Ecto neural progenitor cell (in vitro differentiated cells): ENCODE measurements around the gene ADD1.

Experiments
- DNase-seq: peaks from one replicate; pipeline ENCODE4 v3.0.0-alpha.2; 2018; ENCODE audit warnings: low spot score

The ADD1 gene

DNA sequence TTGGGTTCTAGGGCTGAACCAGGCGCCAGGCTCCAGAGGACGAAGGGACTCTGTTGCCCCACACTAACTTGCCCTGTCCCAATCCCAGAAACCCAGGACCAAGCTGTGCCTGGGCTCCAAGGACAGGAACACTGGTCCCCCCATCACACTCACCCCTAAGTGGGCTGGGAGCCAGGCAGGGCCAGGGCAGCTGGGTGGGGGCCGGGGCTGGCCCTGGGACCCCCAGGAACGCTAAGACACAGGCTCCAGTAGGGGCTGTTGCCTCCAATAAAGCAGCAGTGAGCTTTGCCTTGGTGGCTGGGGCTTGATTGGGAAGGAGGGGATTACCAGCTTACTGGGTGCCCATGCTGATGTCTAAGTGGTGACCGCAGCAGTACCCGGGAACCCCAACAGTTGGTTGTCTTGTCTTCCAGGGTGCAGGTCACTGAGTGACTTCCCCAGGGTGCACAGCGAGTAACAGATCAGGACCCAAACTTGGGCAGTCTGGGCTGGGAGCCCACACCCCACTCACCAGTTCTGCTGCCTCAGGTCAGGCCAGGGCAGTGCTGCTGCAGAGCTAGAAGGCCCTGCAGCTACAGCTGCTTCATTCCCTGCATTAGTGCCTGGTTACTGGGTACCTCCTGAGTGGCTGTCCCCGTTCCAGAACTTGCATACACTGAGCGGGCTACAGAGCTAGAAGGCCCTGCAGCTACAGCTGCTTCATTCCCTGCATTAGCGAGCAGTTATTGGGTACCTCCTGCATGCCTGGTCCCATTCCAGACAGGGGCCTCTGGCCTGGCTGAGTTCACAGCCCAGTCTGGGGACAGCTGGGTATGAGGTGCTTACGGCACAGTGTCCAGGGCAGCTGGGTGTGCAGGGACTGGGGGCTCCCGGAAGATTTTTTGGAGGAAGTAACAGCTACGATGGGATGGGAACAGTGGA, 9.4 kb upstream of the ADD1 start:
- no peak for DNase-seq

DNA sequence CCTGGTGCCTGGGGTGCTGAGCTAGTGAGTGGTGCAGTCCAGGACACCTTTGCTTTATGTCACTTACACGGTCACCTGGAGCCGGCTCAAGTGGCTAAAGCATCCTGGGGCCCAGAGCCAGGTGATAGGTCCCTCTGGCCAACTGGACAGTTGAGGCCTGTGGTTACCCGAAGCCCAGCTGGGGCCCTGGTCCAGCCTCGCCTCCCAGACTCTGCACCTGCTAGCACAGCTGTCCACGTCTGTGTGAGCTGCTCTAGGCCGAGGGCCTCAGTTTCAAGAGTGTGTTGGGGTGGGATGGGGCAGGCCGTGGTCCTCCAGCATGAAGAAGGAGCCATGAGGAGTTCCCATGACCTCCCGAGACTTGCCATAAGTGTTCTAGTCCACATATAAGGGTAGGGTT, 7.7 kb upstream of the ADD1 start:
- no peak for DNase-seq

DNA sequence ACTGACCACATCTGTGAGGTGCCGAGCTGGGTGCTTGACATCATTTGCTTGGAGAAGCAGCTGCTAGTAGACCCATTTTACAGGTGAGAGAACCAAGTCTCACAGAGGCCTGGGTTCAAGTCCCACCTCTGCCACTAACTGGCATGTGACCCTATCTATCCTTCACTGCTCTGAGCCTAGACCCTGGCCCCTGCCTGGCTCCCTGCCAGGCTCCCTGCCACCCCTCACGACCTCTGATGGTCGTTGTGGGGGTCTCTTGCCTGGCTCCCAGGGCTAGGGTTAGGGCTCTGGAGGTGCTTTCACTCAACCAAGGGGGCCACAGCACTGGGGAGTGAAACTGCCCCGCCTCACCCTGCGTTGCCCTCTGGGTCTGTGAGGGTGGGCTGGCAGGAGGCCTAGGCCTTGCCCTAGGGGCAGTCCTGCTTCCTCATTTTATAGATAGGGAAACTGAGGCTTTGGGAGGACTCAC, 7.2 kb upstream of the ADD1 start:
- DNase-seq, result no peak

DNA sequence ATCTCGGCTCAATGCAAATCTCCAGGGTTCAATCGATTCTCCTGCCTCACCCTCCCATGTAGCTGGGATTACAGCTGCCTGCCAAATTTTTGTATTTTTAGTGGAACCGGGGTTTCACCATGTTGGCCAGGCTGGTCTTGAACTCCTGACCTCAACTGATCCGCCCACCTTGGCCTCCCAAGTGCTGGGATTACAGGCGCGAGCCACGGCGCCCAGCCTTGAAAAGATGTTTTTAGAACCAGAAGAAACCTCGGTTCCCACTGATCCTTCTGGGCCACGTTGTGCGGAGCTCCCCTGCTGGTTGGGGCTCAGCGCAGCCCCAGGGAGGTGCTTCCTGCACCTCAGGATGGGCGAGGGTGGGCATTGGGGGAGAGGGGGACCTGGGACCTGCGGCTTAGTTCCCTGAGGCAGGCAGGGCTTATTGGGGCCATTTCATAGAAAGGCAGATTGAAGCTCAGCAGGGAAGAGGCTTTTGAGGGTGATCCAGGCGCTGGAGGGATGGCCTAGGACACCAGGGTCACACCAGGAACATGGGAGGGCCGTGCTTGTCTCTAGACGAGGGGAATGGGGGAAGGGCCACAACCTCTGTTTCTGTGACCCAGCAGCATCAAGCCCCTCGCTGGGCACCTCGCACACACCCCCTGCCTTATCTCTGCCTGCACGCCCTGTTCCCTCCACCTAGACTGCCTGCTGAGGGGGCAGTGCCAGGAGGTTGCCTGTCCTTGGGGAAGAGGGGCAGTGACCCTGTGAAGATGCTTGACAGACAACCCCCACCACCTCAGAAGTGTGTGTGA, 6.3 kb upstream of the ADD1 start:
- peak; percentile 45 for DNase-seq

DNA sequence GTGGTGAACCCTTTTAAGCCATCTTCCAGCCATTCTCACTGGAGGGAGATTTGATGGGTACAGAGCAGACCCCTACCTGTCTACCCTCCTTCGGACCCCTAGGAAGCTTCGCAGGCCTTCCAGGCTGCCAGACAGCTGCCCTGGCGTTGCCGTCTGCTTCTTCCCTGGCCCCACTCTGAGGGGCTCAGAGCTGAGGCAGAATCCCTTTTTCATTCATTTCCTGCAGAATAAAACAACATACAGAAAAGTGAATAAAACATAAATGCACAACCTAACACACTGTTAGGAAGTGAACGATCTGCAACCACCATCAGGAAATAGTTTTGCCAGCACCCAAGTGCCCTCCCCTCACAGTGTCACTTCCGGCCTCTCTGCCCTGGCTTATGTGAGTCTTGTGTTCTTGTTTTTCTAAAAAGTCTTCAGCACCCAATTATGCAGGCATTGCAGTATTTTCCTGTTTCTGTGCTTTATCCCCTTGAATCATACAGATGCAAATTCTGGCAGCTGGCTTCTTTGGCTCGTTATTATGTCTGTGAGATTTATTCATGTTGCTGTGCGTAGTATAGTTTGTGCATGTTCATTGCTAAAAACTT, 5.6 kb upstream of the ADD1 start:
- no peak for DNase-seq

DNA sequence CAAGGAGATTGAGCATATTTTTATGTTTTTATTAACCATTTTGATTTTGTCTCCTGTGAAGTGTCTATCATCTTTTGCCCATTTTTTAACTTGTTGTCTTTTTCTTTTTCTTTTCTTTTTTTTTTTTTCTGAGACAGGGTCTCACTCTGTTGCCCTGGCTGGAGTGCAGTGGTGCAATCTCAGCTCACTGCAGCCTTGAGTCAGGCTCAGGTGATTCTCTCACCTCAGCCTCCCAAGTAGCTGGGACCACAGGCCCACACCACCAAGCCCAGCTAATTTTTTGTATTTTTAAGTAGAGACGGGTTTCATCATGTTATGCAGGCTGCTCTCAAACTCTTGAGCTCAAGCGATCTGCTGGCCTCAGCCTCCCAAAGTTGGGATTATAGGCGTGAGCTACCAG, 4.6 kb upstream of the ADD1 start:
- no peak for DNase-seq

DNA sequence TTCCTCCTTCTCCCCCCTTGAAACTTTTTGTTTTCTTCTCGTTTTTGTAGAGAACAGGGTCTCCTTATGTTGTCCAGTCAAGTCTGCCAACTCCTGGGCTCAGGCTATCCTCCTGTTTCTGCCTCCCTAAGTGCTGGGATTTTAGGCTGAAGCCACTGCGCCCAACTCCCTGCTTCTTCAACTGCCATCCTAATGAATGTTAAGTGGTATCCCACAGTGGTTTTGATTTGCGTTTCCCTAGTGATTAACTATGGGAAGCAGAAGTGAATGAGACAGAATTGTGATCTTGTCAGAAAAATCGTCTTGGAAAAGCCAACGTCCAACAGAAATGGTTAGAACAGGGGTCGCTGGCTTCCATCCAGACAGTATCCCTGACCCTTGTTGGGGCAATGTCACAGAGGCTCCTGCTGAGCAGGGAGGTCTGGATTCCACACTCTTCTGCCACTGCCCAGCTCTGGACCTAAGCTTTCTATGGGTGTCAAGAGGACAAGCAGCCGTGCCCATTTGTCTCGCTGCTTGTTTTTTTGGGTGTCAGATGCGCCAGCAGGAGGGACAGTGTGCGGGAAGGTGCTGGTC, 869 bp upstream of the ADD1 start:
- DNase-seq, result no peak

DNA sequence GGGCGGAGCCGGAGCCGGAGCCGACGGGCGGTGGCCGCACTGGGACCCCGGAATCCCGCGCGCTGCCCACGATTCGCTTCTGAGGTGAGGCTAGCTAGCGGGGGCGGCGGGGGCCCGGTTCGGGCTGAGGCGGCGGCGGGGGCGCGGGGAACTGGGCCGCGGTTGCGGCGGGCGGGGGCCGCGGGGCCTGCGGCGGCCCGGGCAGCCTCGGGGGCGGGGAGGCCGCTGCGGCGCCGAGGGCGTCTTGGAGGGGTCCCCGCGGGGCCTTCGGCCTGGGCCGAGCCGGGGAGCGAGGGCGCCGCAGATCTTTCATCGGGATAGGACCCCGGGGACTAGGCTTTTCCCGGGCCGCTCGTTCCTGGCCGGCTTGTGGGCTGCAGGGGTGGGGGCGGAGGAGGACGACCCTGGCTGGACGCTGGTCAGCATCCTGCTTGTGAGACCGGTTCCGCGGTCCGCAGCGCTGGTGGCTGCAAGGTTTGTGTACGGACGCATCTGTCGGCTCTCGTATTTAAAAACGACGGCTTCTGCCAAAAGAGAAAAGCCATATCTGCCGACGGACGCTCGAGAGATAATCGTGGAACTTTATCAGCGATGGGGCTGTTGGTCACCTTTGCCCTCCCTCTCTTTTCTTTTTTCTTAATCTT, 419 bp downstream of the ADD1 start:
- DNase-seq, result peak; percentile 75

DNA sequence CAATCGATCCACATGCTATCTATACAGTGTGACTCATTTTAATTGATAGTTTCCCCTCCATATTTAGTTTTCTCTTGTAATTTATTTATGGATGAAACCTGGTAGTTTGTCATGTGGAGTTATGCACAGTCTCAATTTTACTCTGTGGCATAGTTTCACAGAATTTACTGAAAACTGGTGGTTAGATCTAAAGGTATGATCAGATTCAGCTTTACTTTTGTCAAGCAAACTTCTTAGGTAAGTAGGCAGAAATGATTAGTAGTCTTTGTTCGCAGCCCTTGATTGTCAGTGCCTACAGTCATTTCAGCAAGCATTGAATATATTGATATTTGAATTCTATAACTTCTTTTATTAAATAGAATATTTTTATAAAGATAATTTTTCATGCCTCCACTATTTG, 2.5 kb downstream of the ADD1 start:
- DNase-seq, result no peak

DNA sequence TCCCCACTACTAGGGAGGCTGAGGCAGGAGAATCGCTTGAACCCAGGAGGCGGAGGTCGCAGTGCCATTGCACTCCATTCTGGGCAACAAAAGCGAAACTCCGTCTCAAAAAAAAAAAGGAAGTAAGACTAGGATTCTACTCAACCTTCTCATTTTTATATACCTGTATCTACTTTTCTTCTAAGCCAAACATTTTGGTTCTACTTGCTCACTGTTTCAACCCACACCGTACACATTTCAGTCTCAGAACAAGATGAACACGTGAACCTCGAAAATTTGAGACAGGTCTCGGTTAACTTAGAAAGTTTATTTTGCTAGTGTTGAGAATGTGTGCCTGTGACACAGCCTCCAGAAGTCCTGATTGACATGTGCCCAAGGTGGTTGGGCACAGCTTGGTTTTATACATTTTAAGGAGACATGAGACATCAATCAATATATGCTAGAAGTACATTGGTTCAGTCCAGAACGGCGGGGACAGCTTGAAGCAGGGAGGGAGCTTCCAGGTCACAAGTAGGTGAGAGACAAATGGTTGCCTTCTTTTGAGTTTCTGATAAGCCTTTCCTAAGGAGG, 3.7 kb downstream of the ADD1 start:
- no peak for DNase-seq

DNA sequence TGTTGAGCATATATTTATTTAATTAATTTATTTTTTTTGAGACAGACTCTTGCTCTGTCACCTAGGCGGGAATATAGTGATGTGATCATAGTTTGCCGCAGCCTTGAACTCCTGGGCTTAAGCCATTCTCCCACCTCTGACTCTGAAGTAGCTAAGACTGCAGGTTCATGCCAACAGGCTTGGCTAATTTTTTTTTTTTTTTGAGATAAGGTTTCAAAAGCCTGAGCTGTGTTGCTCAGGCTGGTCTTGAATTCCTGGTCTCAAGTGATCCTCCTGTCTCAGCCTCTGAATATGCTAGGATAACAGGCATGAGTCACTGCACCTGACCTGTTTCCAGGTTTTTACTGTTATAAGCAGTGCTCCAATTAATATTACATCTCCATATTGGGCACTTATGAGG, 4.8 kb downstream of the ADD1 start:
- no peak for DNase-seq

DNA sequence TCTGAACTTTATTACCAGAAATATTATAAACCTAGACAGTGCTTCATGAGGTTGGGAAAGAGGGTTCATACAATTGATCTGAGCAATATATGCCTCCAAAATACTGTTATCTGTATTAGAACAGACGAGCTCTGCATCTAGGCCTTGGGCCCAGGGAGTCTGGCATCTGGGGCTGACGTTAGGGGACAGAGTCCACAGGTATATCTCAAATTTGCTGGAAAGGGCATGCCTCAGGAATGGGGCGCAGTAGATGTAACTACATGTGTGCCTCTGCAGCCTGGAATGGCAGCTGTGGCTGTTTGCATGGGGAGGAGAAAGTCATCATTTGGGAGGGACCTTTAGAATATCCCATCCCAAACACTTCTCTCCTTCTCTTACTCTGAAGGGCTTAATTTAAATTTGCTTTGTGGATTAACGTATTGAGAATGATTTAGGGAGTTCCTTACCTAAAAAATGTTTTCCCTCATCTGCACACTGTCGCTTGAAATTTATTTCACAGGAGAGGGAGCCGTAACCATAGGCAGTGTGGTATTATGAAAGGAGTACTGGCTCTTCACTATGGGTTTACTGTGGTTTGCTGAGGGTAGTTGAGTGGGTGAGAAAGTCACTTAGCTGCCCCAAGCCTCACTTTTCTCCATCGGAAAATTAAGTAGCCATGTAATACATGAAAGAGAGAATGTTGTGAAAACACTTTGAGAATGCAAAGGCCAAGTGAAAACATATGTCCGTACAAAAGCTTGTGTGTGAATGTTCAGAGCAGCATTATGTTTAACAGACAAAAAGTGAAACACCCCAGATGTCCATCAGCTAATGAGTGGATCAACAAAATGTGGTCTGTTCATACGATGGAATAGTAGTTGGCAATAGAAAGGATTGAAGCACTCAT, 5.9 kb downstream of the ADD1 start:
- no peak for DNase-seq

DNA sequence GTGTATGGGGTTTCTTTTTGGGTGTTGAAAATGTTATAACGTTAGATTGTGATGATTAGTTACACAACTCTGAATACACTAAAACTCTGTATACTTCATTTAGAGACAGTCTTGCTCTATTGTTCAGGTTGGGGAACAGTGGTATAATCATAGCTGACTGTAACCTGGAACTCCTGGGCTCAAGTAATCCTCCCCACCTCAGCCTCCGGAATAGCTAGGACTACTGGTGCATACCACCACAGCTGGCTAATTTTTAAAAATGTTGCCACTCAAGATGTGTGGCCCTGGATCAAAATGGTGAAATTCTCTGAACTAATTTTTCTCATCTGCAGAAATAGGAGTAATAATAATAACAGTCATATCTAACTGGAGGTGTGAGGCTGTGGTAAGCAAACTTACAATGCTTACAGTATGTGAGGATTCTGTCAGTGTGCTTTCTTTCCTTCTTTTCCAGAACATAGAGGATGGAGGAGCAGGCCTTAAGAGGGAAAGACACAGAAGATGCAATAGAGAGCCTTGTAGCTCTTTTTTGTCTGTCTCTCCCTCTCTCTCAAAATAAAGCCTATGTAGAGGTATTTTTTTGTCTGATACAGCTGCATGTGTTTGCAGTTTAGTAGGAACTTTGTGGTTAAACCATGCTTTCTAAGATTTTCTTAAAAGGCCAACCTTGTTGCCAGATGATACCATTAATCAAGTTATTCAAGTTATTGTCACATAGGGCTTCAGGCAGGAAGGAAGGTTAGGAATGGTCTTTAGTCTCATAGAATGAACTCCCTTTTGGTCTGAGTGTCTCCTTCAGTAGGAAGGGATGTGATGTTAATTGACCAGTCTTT, 7.5 kb downstream of the ADD1 start:
- no peak for DNase-seq

DNA sequence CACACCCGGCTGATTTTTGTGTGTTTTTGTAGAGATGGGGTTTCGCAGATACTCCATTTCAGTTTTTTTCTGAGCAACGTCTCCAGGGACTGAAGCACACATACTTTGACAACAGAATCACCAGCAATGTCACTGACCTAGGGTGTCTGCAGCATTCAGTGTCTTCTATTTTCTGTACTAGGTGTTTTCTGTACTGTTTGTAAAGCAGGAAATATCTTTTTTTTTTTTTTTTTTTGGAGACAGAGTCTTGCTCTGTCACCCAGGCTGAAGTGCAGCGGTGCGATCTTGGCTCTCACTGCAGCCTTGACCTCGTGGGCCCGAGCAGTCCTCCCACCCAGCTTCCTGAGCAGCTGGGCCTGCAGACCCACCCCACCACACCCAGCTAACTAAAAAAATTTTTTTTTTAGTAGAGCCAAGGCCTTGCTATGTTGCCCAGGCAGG, 8.9 kb downstream of the ADD1 start:
- no peak for DNase-seq

DNA sequence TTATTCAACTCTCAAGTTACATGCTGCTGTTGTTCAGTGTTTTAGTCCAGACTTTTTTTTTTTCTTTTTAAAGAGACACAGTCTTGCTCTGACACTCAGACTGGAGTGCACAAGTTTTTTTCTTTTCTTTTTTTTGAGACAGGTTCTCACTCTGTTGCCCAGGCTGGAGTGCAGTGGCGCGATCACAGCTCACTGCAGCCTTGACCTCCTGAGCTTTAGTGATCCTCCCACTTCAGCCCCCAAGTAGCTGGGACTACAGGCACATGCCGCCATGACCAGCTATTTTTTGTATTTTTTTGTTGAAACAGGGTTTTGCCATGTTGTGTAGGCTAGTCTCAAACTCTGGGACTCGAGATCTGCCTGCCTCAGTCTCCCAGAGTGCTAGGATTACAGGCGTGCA, 11.9 kb downstream of the ADD1 start:
- DNase-seq, result no peak

DNA sequence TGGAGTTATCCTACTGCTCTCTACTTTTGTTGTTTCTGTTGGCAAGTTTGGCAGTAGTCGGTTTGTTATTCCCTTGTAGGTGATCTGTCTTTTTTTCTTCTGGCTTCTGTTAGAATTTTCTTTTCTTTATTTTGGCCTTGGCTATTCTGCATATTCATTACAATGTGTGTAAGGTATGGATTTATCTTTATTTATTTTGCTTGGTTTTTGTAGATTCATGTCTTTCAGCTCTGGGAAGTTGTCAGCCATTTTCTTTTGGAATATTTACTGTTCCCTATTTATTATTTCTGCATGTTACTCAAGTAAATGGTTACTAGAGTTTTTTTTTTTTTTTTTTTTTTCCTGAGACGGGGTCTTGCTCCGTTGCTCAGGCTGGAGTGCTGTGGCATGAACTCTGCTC, 12.6 kb downstream of the ADD1 start:
- DNase-seq, result no peak

DNA sequence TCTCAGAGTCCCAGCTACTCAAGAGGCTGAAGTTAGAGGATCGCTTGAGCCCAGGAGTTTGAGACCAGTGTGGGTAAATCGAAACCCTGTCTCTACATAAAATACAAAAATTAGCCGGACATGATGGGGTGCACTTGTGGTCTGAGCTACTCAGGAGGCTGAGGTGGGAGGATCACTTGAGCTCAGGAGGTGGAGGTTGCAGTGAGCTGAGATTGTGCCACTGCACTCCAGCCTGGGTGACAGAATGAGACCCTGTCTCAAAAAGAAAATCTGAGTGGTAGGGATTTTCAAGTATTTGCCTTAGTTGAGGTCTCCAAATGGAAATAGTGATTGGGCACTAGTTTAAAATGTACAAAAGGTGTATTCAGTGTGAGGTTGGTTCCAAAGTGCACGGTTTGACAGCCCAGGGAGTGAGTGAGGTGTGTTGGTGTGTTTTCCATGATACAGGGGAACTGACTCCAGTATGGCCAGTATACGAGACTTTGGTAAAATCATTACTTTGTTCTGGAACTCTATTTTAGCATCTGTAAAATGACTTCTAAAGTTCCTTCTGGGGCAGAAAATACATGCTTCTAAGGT, 13.8 kb downstream of the ADD1 start:
- DNase-seq, result no peak

DNA sequence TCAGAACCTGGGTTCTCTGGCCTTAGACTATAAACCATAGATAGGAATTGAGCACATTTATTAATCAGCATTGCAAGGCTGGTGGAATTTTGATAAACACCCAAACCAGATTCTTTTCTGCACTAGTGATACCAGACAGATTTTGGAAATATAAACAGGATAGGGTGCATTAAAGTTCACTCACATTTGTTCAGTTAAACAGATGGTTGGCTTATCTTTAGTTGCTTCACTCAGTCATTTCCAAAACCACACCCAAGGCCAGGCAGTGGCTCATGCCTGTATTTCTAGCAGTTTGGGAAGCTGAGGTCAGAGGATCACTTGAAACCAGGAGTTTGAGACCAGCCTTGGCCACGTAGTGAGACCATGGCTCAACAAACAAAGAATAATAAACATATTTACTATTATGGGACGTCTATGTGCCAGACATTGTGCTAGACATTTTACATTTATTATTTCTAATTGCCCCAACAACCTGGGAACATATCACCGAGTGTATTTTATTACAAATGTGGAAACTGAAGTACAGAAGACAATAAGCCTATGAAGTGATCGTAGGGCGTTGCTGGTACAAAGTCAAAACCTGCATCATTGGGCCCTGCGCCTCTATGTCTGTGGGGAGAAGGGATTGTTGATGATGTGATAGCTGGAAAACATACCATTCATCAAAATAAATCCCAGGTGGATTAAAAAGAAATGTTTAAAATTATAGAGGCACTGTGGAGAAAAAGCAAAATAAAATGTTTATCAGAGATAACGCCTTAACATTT, 15.0 kb downstream of the ADD1 start:
- no peak for DNase-seq
